Right kidney (tissue), 1 donor: Measurements from ENCODE around the gene KLHDC7B.

Experiments
- DNase-seq: peaks from one replicate; pipeline ENCODE4 v3.0.0-alpha.2; 2016

The KLHDC7B gene

GRCh38 chr22:50595189-50595588 is 49.5 kb downstream of the KLHDC7B start:
- DNase-seq: no peak

- no peak for DNase-seq
Observed at GRCh38 chr22:50597097-50597496, 51.4 kb downstream of the KLHDC7B start.

- DNase-seq: peak; percentile 61
Observed at GRCh38 chr22:50599816-50600455, 54.2 kb downstream of the KLHDC7B start.

- DNase-seq: no peak
Observed at GRCh38 chr22:50600538-50600937, 54.8 kb downstream of the KLHDC7B start, which contains the start of gene MAPK8IP2. MAPK8IP2 (plus strand) TSS chr22:50600793; CDS start chr22:50600819, 26 bp downstream.
